G401 (cell line): ENCODE results near the gene FARS2. TPM values are rescaled to one million over a fixed set of nuclear protein-coding genes. Genes with fewer than 3 reads are reported as not detected.
"Not testable (repeated sequence)": the region's sequence is repeated elsewhere in the genome, so short reads cannot be mapped to it uniquely, and the experiment has no call there.

Experiments
- DNase-seq: peaks from one replicate; pipeline ENCODE4 v3.0.0-alpha.2; 2015; ENCODE audit warnings: low spot score
- in situ Hi-C: cut with HindIII; loops from 2 replicates; pipeline ENCODE4 v1.10.0; 2016; ENCODE audit warnings: low sequenced_read_pairs, mixed read lengths
- total RNA-seq: library from RNA; depleted of rRNA; stranded (reverse); fragments of >200 nt; shearing (Covaris generic); gene quantifications from 2 replicates; pipeline ENCODE4 v1.2.3, GENCODE V29; 2014

The FARS2 gene
- total RNA-seq, 1 experiment from 2014 or later: 17.7 TPM

- in situ Hi-C loops: no loop called here
- DNase-seq: no peak
Measured at GRCh38 chr6:5537132-5537531, 275.8 kb downstream of the FARS2 start.

- in situ Hi-C loops: no loop called here
- no peak for DNase-seq
Measured at GRCh38 chr6:5537967-5538366, 276.7 kb downstream of the FARS2 start.

DNA sequence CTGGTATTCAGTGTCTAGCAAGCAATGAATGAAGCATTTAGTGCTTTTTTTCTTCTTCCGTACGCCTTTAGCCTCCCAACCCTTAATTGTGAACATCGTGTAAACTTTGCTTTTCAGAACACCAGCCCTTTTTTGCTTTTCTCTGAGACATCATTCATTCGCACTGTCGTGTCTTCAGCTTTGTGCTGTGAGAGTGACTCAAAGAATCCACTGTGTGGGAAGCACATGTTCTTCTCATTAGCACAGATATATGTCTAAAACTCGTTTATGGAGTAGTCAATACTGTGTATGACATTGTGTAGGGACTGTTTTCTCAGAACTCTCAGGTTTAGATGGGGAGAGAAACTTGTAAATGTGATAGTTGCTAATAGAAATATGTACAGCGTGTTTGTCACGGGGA, 279.1 kb downstream of the FARS2 start:
- in situ Hi-C loops: no loop called here
- DNase-seq: no peak

GRCh38 chr6:5541025-5541424, 279.7 kb downstream of the FARS2 start:
- no peak for DNase-seq
- in situ Hi-C loops: no loop called here

- no peak for DNase-seq
- in situ Hi-C loops: no loop called here
Measured at GRCh38 chr6:5541751-5542432, 280.6 kb downstream of the FARS2 start.

- DNase-seq: no peak
- in situ Hi-C loops: no loop called here
Measured at GRCh38 chr6:5547556-5547955, 286.2 kb downstream of the FARS2 start.

- in situ Hi-C loops: no loop called here
- DNase-seq: no peak
Measured at GRCh38 chr6:5550631-5551030, 289.3 kb downstream of the FARS2 start.

DNA sequence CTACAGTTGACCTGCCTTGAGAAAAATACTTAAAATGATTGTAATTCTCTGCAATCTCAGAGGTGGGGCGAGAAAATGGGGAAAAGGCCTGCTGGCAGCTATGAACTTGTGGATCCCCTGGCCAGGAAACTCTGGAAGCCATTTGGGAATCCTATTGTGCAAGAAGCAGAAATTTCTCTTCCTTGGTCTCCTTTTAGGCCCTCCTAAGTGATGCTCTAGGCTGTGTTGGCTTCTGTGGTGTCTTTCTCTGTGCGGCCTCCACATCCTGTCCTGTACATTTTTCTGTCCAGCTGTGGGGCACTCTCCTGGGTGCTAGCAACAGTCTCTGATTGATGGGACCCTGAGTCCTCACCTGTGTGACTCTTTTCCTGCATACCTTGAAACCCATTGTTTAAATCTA, 290.9 kb downstream of the FARS2 start:
- in situ Hi-C loops: no loop called here

DNA sequence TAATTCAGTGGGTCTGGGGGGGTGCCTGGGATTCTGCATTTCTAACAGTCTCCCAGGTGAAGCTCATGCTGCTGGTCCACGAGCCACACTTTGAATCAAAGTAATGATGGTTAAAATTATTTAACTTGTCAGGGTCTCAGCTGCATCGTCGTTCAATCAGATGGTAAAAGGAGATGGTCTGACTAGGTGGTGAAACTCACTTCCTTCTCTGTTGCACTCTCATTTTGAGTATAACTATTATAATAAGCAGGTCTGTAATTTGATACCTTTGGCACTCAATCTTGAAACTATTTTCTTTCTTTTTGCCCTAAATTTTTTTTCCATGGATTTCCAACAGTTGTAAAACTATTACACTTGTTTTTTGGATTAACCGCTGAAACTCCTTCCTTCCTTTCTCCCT, 292.5 kb downstream of the FARS2 start:
- DNase-seq: no peak
- in situ Hi-C loops: no loop called here

More for the DNA sequence above, 290.9 kb downstream of the FARS2 start:
- no peak for DNase-seq

DNA sequence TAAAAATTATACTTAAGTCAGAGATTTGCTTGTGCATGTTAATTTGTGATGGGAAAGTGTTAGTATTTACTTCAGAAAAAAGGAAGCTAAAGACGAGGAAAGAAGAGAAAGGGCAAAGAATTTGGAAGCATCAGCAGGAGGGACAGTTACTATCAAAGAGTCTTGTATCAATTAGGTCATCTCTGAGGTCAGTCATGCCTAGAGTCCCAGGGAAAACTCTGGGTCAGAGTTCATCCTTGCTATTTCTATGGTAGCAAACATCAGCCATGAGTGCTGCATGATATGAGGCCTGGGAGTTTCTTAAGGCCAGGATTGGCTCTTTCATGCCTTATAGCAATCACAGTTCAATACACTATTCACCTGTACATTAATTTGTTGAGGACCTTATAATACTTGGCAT, 292.9 kb downstream of the FARS2 start:
- no peak for DNase-seq
- in situ Hi-C loops: no loop called here

GRCh38 chr6:5556011-5556410, 294.7 kb downstream of the FARS2 start:
- in situ Hi-C loops: no loop called here
- DNase-seq: no peak

DNA sequence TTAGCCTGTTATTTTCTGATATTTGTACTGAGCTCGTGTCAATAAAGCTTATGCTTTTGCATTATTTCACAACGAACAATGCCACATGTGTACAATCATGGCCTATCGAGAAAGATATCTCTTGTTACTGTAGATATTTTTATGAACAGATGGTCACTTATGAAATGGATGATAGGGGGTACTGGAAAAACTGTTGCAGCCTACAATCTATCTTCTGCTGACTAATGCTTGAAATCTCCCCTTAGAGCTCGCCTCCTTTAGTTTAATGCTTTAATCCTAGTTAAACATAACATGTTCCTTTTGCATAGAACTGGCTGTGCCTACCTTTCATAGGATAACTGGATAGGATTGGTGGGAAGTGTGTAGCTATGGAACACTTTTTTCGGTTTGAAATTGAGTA, 296.2 kb downstream of the FARS2 start:
- peak; percentile 3 for DNase-seq

GRCh38 chr6:5559651-5560050, 298.3 kb downstream of the FARS2 start:
- in situ Hi-C loops: no loop called here

More for the DNA sequence above, 296.2 kb downstream of the FARS2 start:
- in situ Hi-C loops: no loop called here

DNA sequence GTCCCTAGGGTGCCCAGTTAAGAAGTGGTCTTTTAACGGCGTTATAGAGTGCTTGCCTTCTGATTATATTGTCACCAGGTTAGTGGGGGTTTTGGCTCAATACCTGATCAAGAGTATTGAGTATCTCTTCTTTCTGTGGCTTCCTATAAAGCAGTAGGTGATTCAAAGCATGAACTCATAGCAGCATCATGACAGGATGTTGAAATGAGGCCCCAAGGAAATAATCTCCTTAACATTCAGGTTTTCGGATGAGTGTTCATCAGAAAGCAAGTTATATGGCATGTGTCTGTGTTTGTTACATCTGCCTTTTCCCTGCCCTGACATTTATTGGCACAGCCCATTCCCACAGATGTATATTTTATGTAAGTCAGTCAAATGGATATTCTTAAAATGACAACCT, 301.0 kb downstream of the FARS2 start:
- in situ Hi-C loops: no loop called here
- DNase-seq: no peak

More at GRCh38 chr6:5559651-5560050, 298.3 kb downstream of the FARS2 start:
- no peak for DNase-seq

DNA sequence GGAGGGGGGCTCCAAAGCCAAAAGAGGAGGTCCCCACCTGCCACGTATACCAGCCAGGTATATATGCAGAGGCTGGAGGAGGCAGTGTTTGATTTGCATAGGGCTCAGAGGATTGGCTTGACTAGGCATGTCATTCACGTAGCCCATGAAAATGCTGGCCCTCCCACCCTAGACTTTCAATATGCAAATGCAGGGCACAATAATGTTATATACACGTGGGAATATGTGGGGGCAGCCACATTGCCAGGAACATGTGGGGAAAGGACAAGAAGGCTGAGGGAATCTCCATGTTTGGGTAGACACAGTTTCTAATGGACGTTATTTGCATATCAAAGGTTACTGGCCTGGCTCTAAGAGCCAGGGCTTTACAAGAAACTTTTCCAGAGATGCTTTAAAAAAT, 301.8 kb downstream of the FARS2 start:
- in situ Hi-C loops: no loop called here
- DNase-seq: no peak

- in situ Hi-C loops, DNase-seq: not testable (repeated sequence)
Measured at GRCh38 chr6:5564746-5565145, 303.4 kb downstream of the FARS2 start.

- in situ Hi-C loops: no loop called here
Measured at GRCh38 chr6:5565971-5566370, 304.7 kb downstream of the FARS2 start.

DNA sequence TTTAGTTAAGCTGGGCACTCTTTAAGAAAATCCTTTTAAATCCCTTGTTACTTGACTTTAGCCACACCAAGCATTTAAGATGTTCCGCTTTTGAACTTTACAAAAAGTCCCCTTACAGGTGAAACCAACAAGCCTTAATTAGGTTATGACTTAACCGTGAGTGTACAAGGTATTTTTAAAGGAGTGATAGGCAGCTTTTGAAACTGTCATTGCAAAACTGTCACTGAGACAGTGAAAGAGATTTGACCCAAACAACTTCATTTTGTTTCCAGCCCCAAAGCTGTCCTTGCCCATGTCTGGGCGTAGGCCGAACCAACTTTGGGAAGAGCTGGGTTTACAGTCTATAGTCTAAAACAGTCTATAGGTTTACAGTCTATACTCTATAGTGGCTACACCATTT, 305.4 kb downstream of the FARS2 start:
- in situ Hi-C loops: no loop called here
- no peak for DNase-seq

More at GRCh38 chr6:5565971-5566370, 304.7 kb downstream of the FARS2 start:
- no peak for DNase-seq

GRCh38 chr6:5567352-5567751, 306.0 kb downstream of the FARS2 start:
- no peak for DNase-seq
- in situ Hi-C loops: no loop called here

DNA sequence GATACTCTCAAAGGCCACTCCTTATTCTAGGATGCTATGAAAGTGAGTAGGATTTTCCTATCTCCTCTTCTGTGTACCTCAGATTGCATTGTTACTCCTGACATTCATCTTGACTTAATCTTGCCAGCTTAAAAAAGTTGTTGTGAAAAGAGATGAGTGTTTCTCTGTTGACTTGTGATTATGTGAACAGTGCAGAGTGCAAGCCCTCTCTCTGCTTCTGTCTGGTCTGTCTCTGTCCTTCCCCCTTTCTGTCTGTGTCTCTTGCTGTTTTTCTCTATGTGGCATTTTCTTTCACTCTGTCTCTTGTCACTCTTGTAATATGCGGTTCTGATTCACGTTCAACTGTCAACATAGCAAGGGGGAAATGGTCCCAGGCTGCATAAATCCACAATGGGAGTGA, 306.6 kb downstream of the FARS2 start:
- DNase-seq: no peak
- in situ Hi-C loops: no loop called here

- no peak for DNase-seq
- in situ Hi-C loops: no loop called here
Measured at GRCh38 chr6:5569491-5569890, 308.2 kb downstream of the FARS2 start.
